Omental fat pad (tissue), 4 donors: ENCODE data around the gene STX18. TPM values are rescaled to one million over a fixed set of nuclear protein-coding genes. Genes with fewer than 3 reads are reported as not detected.

Experiments used
- ATAC-seq: fragments of 150-250 bp; one replicate; pipeline ENCODE4 v1.9.1; 2016; ENCODE audit warnings: mild to moderate bottlenecking, moderate library complexity; ENCODE audit not compliant: low FRiP score
- DNase-seq: peaks from one replicate; pipeline ENCODE4 v3.0.0-alpha.2; 2019; ENCODE audit warnings: low spot score
- CTCF ChIP-seq, 3 donors: fragments of 450-650 bp; IDR thresholded peaks; one replicate each; pipeline ENCODE4 v1.5.1; 2016 to 2017; ENCODE audit warnings: antibody characterized with exemption in 3 of 3, mild to moderate bottlenecking in 3 of 3, moderate library complexity in 2 of 3
- total RNA-seq, 4 donors: library from RNA; depleted of rRNA; stranded (reverse); fragments of >200 nt; gene quantifications; one replicate each; pipeline ENCODE4 v1.1.0, GENCODE V29; 2016

STX18 gene
- total RNA-seq, 4 donors from 2014 or later = 17.7 to 30.1 (median 23.0) TPM

- ATAC-seq (no peak), DNase-seq (no peak)
- no peak for TF ChIP-seq CTCF (IDR thresholded peaks at IDR 0.05)
Measured at GRCh38 chr4:4402966-4403365, 138.9 kb downstream of the STX18 start.

GRCh38 chr4:4401036-4401435 is 140.8 kb downstream of the STX18 start:
- ATAC-seq (no peak), DNase-seq (no peak)
- TF ChIP-seq CTCF (IDR thresholded peaks at IDR 0.05) = no peak

- ATAC-seq (no peak), DNase-seq (no peak)
- no peak for TF ChIP-seq CTCF (IDR thresholded peaks at IDR 0.05)
Measured at GRCh38 chr4:4398430-4398829, 143.4 kb downstream of the STX18 start.

- no peak for DNase-seq
- ATAC-seq = no peak
- no peak for TF ChIP-seq CTCF (IDR thresholded peaks at IDR 0.05)
Measured at GRCh38 chr4:4397441-4397819, 144.4 kb downstream of the STX18 start.

- TF ChIP-seq CTCF (IDR thresholded peaks at IDR 0.05) = no peak
- ATAC-seq = no peak
- DNase-seq = no peak
Measured at GRCh38 chr4:4396628-4397440, 145.0 kb downstream of the STX18 start.

GRCh38 chr4:4395849-4396627 is 145.8 kb downstream of the STX18 start:
- ATAC-seq (no peak), DNase-seq (no peak)
- no peak for TF ChIP-seq CTCF (IDR thresholded peaks at IDR 0.05)
